KMS-11 (cell line): Measurements from ENCODE around the gene SYT11.

Experiments
- H2AFZ ChIP-seq: fragments of 200-600 bp; sonication (generic); 2 replicates; pipeline ENCODE4 v1.6.1; 2016; ENCODE audit warnings: antibody characterized with exemption, mixed run types, low read depth
- H3K27ac ChIP-seq: fragments of 200-600 bp; sonication (generic); 2 replicates; pipeline ENCODE4 v1.6.1; 2016; ENCODE audit warnings: mild to moderate bottlenecking, mixed run types
- H3K27me3 ChIP-seq: fragments of 200-600 bp; sonication (generic); 2 replicates; pipeline ENCODE4 v1.6.1; 2017; ENCODE audit warnings: mild to moderate bottlenecking, low read depth, mixed run types, moderate library complexity; ENCODE audit not compliant: insufficient read depth
- H3K36me3 ChIP-seq: fragments of 200-600 bp; sonication (generic); 2 replicates; pipeline ENCODE4 v1.6.1; 2017; ENCODE audit warnings: mild to moderate bottlenecking, mixed run types; ENCODE audit not compliant: insufficient read depth
- H3K4me1 ChIP-seq: fragments of 200-600 bp; sonication (generic); 2 replicates; pipeline ENCODE4 v1.6.1; 2016; ENCODE audit warnings: mild to moderate bottlenecking, low read depth, mixed run types; ENCODE audit not compliant: poor library complexity, severe bottlenecking
- H3K4me2 ChIP-seq: fragments of 200-600 bp; sonication (generic); 2 replicates; pipeline ENCODE4 v1.7.0; 2016; ENCODE audit warnings: mild to moderate bottlenecking, mixed run types
- H3K4me3 ChIP-seq: fragments of 200-600 bp; sonication (generic); IDR thresholded peaks from 2 replicates; pipeline ENCODE4 v1.6.1; 2017; ENCODE audit warnings: low read depth, low read length, mixed read lengths; ENCODE audit not compliant: insufficient read depth
- H3K79me2 ChIP-seq: fragments of 200-600 bp; sonication (generic); 2 replicates; pipeline ENCODE4 v1.6.1; 2016; ENCODE audit warnings: low read depth, mixed run types; ENCODE audit not compliant: insufficient read depth
- H3K9ac ChIP-seq: fragments of 200-600 bp; sonication (generic); 2 replicates; pipeline ENCODE4 v1.6.1; 2016; ENCODE audit warnings: mild to moderate bottlenecking, mixed run types
- H4K20me1 ChIP-seq: fragments of 200-600 bp; sonication (generic); 2 replicates; pipeline ENCODE4 v1.6.1; 2016; ENCODE audit warnings: mild to moderate bottlenecking, mixed run types; ENCODE audit not compliant: insufficient read depth
- CTCF ChIP-seq: fragments of 200-600 bp; sonication (generic); conservative IDR thresholded peaks from 2 replicates; pipeline ENCODE4 v1.6.1; 2017; ENCODE audit warnings: low read depth, mild to moderate bottlenecking, antibody characterized with exemption, low read length, moderate library complexity, mixed read lengths

SYT11 gene

DNA sequence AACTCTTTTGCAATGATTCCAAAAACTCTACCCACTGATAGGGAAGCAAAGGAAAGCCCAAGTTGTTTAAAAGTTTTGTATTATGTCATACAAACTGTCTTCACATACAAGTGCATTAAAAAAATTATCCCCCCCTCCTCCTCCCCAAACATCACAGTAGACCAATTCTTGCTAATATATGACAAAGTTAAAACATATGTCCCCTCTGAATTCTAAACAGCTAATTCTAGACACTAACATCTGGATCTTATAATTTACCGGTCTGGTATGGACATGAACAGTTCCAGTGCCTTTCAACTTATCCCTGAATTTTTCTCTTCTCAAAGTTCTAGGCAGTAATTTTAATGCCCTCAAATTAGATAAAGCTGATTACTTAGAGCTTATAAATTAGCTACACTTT lies 38.4 kb downstream of the SYT11 start:
- Histone ChIP-seq H3K4me3 (no peak overlapping the region), H3K4me2 (no peak overlapping the region), H3K36me3 (peaks cover 6% of the 10 kb centered on the region; the same call in 1 of the 2 replicates)

DNA sequence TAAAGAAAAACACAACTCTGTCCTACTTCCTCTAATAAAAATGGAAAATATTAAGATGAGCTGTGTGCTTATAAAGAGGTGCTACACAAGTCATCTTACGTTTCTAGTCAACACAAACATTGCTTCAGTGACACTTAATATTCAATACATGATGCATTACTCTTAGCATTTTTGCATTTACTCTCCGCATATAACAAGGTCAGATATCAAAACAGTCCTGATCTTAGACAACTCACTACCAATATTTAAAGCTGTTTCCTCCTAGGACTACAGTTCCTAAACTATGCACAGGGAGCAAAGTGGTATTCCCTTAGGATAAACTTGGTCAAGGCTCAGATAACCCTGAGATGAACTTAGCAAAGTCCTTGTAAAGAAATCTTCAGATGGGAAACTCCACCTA lies 39.5 kb downstream of the SYT11 start:
- H2AFZ ChIP-seq: no peak overlapping the region
- no peaks in the 10 kb centered on the region for H3K4me1 ChIP-seq
- H3K79me2 ChIP-seq: no peaks in the 10 kb centered on the region
- peaks cover 6% of the 10 kb centered on the region; the same call in 1 of the 2 replicates for H3K36me3 ChIP-seq
- no peak overlapping the region for H3K4me2 ChIP-seq
- H3K27me3 ChIP-seq: no peaks in the 10 kb centered on the region
- no peak overlapping the region for H3K9ac ChIP-seq
- no peak overlapping the region for H3K4me3 ChIP-seq
- H3K27ac ChIP-seq: no peak overlapping the region
- no peak for TF ChIP-seq CTCF
- H4K20me1 ChIP-seq: no peaks in the 10 kb centered on the region

More for the DNA sequence above, 38.4 kb downstream of the SYT11 start:
- no peak for TF ChIP-seq CTCF
- Histone ChIP-seq H3K27me3 (no peaks in the 10 kb centered on the region), H3K27ac (no peak overlapping the region), H4K20me1 (no peaks in the 10 kb centered on the region), H2AFZ (no peak overlapping the region), H3K9ac (no peak overlapping the region), H3K4me1 (no peaks in the 10 kb centered on the region), H3K79me2 (no peaks in the 10 kb centered on the region)

- no peak for TF ChIP-seq CTCF
- H3K36me3 ChIP-seq: peaks cover 6% of the 10 kb centered on the region; the same call in 1 of the 2 replicates
- H3K27me3 ChIP-seq: no peaks in the 10 kb centered on the region
- H3K79me2 ChIP-seq: no peaks in the 10 kb centered on the region
- no peak overlapping the region for H3K27ac ChIP-seq
- H2AFZ ChIP-seq: no peak overlapping the region
- H3K4me3 ChIP-seq: no peak overlapping the region
- no peak overlapping the region for H3K9ac ChIP-seq
- H3K4me1 ChIP-seq: no peaks in the 10 kb centered on the region
- no peaks in the 10 kb centered on the region for H4K20me1 ChIP-seq
- H3K4me2 ChIP-seq: no peak overlapping the region
Observed at GRCh38 chr1:155899683-155900082, 40.3 kb downstream of the SYT11 start.

DNA sequence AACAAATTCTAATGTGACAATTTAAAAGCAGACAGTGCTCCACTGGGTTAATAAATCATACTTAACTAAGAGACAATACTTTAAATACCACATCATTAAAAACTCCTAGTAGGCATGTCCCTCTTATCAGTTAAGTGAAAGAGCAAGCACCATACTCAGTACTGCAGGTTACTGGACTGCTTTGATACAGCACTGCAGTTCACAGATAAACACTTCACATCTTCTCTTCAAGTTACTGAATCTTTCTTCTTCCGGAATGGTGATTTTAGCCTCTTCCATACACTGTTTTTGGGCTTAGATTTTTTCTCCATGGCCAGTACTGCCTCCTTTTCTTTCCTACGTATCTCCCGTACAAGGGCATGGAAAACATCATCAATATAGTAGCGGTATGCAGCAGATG lies 40.8 kb downstream of the SYT11 start:
- Histone ChIP-seq H3K4me1 (no peaks in the 10 kb centered on the region), H3K9ac (no peak overlapping the region), H3K27ac (no peak overlapping the region), H3K27me3 (no peaks in the 10 kb centered on the region), H3K36me3 (peaks cover 6% of the 10 kb centered on the region; the same call in 1 of the 2 replicates), H3K79me2 (no peaks in the 10 kb centered on the region), H3K4me2 (no peak overlapping the region), H2AFZ (no peak overlapping the region), H4K20me1 (no peaks in the 10 kb centered on the region), H3K4me3 (no peak overlapping the region)
- no peak for TF ChIP-seq CTCF

- Histone ChIP-seq H2AFZ (no peak overlapping the region), H3K27me3 (no peaks in the 10 kb centered on the region), H3K27ac (no peak overlapping the region), H3K4me3 (no peak overlapping the region), H3K4me1 (no peaks in the 10 kb centered on the region), H3K9ac (no peak overlapping the region), H3K36me3 (peaks cover 6% of the 10 kb centered on the region; the same call in 1 of the 2 replicates), H4K20me1 (no peaks in the 10 kb centered on the region), H3K4me2 (no peak overlapping the region), H3K79me2 (no peaks in the 10 kb centered on the region)
- TF ChIP-seq CTCF: no peak
Observed at GRCh38 chr1:155904261-155904660, 44.9 kb downstream of the SYT11 start.
